Measurements from ENCODE around the gene NAA80. TPM values are rescaled to one million over a fixed set of nuclear protein-coding genes. Genes with fewer than 3 reads are reported as not detected.

NAA80 gene
- polyA plus RNA-seq, 1 donor from 2014 or later = 4.6 TPM

GRCh38 chr3:50279255-50280016, 19.8 kb downstream of the NAA80 start:
- no peak overlapping the region for H3K4me3 ChIP-seq (ENCODE audit: low read length)
- no peaks in the 10 kb centered on the region for H3K9me2 ChIP-seq (ENCODE audit: insufficient read depth, low read length)
- H3K36me3 ChIP-seq (ENCODE audit: insufficient read depth, low read length) = no peaks in the 10 kb centered on the region
- no peaks in the 10 kb centered on the region for H3K9me3 ChIP-seq (ENCODE audit: low read length)
- H3K9ac ChIP-seq (ENCODE audit: low read length) = no peak overlapping the region
- no peak for TF ChIP-seq EP300 (conservative IDR thresholded peaks at IDR 0.05; ENCODE audit: poor library complexity, severe bottlenecking)
- TF ChIP-seq RAD21 (conservative IDR thresholded peaks at IDR 0.05) = no peak
- TF ChIP-seq POLR2AphosphoS5 (IDR thresholded peaks at IDR 0.05) = no peak
- no peak for TF ChIP-seq REST (IDR thresholded peaks at IDR 0.05; ENCODE audit: borderline replicate concordance)
- TF ChIP-seq CTCF (IDR thresholded peaks at IDR 0.05; ENCODE audit: poor library complexity, severe bottlenecking) = no peak
- no peak for TF ChIP-seq EZH2 (IDR thresholded peaks at IDR 0.05; ENCODE audit: borderline replicate concordance, insufficient read depth, low read length, poor library complexity, severe bottlenecking)
- no peak for TF ChIP-seq MXI1 (conservative IDR thresholded peaks at IDR 0.05; ENCODE audit: poor library complexity, severe bottlenecking)
- TF ChIP-seq TAF1 (IDR thresholded peaks at IDR 0.05; ENCODE audit: low read depth) = no peak
- no peak for TF ChIP-seq SMC3 (conservative IDR thresholded peaks at IDR 0.05; ENCODE audit: poor library complexity)
- no peak overlapping the region for H2AFZ ChIP-seq (ENCODE audit: low read depth, low read length)
- H3K27me3 ChIP-seq (ENCODE audit: insufficient read depth, low read depth, low read length) = peaks cover 17% of the 10 kb centered on the region
- no peak overlapping the region for H3K4me2 ChIP-seq (ENCODE audit: low read length)
- H4K20me1 ChIP-seq (ENCODE audit: insufficient read depth) = no peaks in the 10 kb centered on the region
- H3K79me2 ChIP-seq (replicated peaks; ENCODE audit: insufficient read depth, low read length) = no peaks in the 10 kb centered on the region
- H3K27ac ChIP-seq (ENCODE audit: low read length) = no peak overlapping the region
- no peaks in the 10 kb centered on the region for H3F3A ChIP-seq (ENCODE audit: insufficient read depth, low read length, poor library complexity, severe bottlenecking)

GRCh38 chr3:50278880-50279224, 20.4 kb downstream of the NAA80 start, which contains the start of gene LSMEM2:
TSS of gene LSMEM2 (plus strand) at chr3:50279087. CDS start at chr3:50279114, 27 bp downstream.
- TF ChIP-seq SMC3 (conservative IDR thresholded peaks at IDR 0.05; ENCODE audit: poor library complexity) (no peak), REST (IDR thresholded peaks at IDR 0.05; ENCODE audit: borderline replicate concordance) (no peak), EZH2 (IDR thresholded peaks at IDR 0.05; ENCODE audit: borderline replicate concordance, insufficient read depth, low read length, poor library complexity, severe bottlenecking) (no peak), MXI1 (conservative IDR thresholded peaks at IDR 0.05; ENCODE audit: poor library complexity, severe bottlenecking) (no peak), EP300 (conservative IDR thresholded peaks at IDR 0.05; ENCODE audit: poor library complexity, severe bottlenecking) (no peak), CTCF (IDR thresholded peaks at IDR 0.05; ENCODE audit: poor library complexity, severe bottlenecking) (no peak), POLR2AphosphoS5 (IDR thresholded peaks at IDR 0.05) (no peak), RAD21 (conservative IDR thresholded peaks at IDR 0.05) (no peak), TAF1 (IDR thresholded peaks at IDR 0.05; ENCODE audit: low read depth) (no peak)
- Histone ChIP-seq H3F3A (ENCODE audit: insufficient read depth, low read length, poor library complexity, severe bottlenecking) (no peaks in the 10 kb centered on the region), H3K4me3 (ENCODE audit: low read length) (no peak within 1 kb of the TSS), H3K36me3 (ENCODE audit: insufficient read depth, low read length) (no peaks in the 10 kb centered on the region), H3K79me2 (replicated peaks; ENCODE audit: insufficient read depth, low read length) (no peaks in the 10 kb centered on the region), H3K9ac (ENCODE audit: low read length) (no peak within 1 kb of the TSS), H3K9me3 (ENCODE audit: low read length) (no peaks in the 10 kb centered on the region), H3K9me2 (ENCODE audit: insufficient read depth, low read length) (no peaks in the 10 kb centered on the region), H3K27ac (ENCODE audit: low read length) (no peak within 1 kb of the TSS), H2AFZ (ENCODE audit: low read depth, low read length) (no peak within 1 kb of the TSS), H4K20me1 (ENCODE audit: insufficient read depth) (no peaks in the 10 kb centered on the region), H3K27me3 (ENCODE audit: insufficient read depth, low read depth, low read length) (peaks cover 23% of the 10 kb centered on the region), H3K4me2 (ENCODE audit: low read length) (no peak within 1 kb of the TSS)

All from neural cell (in vitro differentiated cells).